Activated naive CD4-positive, alpha-beta T cell (primary cell): ENCODE results near the gene TNFRSF9.

ENCODE experiments used
- DNase-seq, 4 experiments: peaks; one replicate each; lab custom pipeline; 2025; lab: John Stamatoyannopoulos, UW

Gene TNFRSF9

DNA sequence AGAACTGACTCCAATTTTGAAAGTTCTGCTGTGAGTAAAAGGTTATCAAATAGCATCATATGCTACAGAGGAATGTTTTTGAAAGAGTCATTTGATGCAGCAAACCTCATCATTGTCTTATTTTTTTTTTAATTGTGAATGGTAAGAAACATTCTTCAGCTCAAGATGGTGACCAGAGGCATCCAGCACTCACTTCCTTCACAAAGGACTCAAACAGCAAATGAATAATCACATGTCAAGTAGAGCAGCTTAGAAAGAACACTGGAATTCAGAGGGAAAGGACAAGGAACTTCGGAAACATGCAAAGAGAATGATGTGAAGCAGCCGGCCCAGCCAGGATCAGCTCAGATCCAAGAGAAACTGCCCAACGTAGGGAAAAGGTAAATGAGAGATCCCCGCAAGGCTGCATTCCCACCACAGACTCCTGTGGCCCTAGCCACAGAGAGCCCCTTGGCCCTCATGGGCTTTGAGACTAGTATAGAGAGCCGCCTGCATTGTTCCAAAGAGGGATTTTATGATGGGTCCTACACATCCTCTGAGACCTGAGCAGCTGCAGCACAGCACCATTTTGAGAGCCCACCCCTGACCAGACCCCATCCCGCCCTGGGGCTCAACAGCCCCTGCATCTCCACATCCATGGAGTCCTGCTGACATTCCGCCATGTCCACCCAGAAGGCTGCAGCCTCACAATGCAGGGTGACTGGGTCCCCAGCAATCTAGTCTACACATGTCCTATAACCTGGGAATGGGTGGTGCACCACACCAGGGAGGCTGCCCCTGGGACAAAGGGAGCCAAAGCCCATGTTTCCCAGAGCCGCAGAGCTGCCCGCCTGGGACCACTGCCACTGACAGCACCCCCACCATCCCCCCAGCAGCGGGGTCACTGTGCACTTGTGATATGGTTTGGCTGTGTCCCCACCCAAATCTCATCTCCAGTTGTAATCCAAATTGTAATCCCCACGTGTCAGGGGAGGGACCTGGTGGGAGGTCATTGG lies 66.5 kb downstream of the TNFRSF9 start:
- DNase-seq: no peak

DNA sequence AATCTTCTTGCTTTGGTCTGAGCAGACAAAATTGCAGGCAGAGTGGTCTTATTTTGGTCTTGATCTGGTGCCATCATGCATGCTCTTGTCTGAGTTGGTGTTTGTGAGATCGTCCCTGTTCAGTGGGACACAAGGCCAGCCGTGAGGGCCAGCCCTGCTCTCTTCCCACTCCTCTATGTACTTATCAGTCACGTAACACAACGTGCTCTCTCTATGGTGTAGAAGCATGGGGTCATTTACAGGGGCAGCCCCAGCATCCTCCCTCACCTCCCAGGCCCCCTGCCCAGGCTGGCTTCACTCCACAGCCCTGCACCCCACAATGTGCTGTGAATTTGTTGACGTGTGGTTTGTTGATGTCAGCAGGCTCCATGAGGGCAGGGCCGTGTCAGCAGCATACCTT lies 69.5 kb downstream of the TNFRSF9 start:
- DNase-seq: no peak

DNA sequence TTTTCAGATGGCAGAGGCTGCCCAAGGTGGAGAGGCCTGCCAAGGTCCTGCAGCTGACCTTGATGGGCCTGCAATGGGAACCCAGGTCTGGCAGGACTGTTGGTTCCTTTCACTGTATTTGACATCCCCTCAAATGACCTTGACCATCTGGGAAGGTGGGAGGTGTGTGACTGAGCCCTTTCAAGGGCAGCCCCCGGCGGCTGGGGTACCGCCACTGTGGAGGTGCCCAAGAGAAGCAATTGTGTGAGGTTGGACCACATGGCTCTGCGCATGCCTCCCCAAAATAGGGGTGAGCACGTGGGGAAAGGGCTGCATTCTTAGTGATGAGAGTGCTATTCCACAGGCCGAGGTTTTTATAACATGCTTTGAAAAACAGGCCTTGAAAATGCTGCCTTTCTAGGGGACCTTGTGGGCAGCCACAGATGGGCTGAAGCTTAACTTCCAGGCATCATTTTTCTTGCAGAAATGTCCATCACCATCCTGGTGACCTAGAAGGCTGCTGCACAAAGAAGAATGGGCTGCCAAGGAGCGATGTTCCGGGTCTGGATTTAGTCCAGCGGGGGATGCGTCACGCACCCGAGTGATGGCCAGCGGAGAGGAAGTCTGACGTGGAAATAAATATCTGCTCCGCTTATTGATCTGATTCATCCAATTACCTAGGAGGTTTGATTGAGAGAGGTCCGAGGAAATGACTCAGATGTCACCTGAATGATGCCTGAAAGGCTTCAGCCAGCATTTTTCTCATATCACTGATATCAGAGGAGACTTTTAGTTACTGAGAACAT lies 71.3 kb downstream of the TNFRSF9 start:
- no peak for DNase-seq

DNA sequence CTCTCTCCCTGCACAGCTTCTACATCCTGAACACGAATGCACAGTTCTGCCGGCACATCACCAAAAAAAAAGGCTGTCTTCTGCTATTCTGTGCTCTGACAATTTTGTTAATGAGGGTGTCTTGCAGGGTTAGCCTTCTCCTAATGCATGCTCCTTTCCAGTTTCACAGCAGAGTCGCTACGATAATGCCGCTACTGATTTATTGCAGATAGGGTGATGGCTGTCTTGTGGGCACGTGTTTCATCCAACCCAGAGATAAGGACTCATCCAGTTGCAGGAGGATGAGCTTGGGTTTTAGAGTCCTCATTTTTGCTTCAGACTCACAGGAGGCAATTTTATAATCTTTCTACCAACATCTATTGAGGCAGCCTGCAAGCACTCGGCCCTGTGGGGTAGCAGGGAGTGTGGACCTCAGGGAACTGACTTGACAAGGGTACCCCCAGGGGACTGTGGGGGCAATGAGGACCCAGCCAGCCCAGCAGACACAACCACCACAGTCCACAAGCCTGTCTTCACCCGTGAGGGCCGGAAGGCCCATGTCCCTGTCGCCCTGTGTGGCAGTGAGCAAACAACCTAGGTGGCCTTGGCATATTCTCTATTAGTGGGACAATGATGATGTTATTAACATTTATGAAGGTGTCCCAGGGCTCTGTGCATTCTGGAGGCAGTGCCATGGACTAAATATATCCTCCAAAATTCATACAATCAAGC lies 72.4 kb downstream of the TNFRSF9 start:
- no peak for DNase-seq

DNA sequence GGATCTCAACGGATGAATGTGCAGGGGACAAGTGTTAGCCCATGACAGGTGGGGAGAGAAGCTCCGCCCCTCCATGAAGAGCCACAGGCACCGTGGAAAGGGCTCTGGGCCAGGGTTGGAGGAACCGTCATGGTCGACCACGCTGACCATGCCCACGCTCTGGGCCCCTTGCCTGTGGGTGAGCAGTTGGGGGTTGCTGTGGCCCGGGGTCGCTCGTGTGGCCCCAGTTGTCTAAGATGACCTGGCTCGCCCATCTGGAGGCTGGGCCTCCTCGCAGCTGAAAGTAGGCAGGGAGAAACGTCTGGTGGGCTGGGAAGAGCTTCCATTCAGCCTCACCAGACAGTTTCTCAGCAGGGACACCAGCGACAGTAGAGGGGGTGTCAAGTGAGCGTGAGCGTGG lies 74.7 kb downstream of the TNFRSF9 start:
- no peak for DNase-seq
